Small intestine (tissue), 7 donors: ENCODE measurements around the gene MRPL54. TPM values are rescaled to one million over a fixed set of nuclear protein-coding genes. Genes with fewer than 3 reads are reported as not detected.

Experiments
- DNase-seq, 2 donors: peaks; one replicate each; pipeline versions ENCODE4 v3.0.0 to v3.0.0-alpha.2; 2013
- FAIRE-seq: peaks from 2 replicates; lab custom pipeline; 2012; peaks lifted over from hg19 to GRCh38; lab: Jason Lieb, UNC
- H3K27ac ChIP-seq, 3 donors: one replicate each; pipeline ENCODE4 v1.5.1; 2013; ENCODE audit warnings: low read length in 2 of 3, mild to moderate bottlenecking in 2 of 3, control low read depth in 1 of 3, inconsistent platforms in 1 of 3, low read depth in 1 of 3, moderate library complexity in 1 of 3
- H3K27me3 ChIP-seq, 3 donors: one replicate each; pipeline ENCODE4 v1.6.1; 2013; ENCODE audit warnings: low read length in 3 of 3, inconsistent platforms in 1 of 3; ENCODE audit not compliant: control insufficient read depth in 3 of 3, insufficient read depth in 3 of 3
- H3K36me3 ChIP-seq, 3 donors: one replicate each; pipeline ENCODE4 v1.6.1; 2013; ENCODE audit warnings: low read length in 3 of 3, inconsistent platforms in 1 of 3, low read depth in 1 of 3, mild to moderate bottlenecking in 1 of 3, moderate library complexity in 1 of 3; ENCODE audit not compliant: control insufficient read depth in 3 of 3, insufficient read depth in 2 of 3
- H3K4me1 ChIP-seq, 3 donors: one replicate each; pipeline ENCODE4 v1.6.1; 2013; ENCODE audit warnings: low read length in 2 of 3, inconsistent platforms in 1 of 3, low read depth in 1 of 3, mild to moderate bottlenecking in 1 of 3, moderate library complexity in 1 of 3; ENCODE audit not compliant: control insufficient read depth in 3 of 3, insufficient read depth in 2 of 3
- H3K4me3 ChIP-seq, 3 donors: one replicate each; pipeline ENCODE4 v1.5.1; 2013; ENCODE audit warnings: low read length in 3 of 3, control low read depth in 1 of 3, inconsistent platforms in 1 of 3, low read depth in 1 of 3, mild to moderate bottlenecking in 1 of 3, moderate library complexity in 1 of 3
- H3K9me3 ChIP-seq, 2 donors: one replicate each; pipeline ENCODE4 v1.6.1; 2013; ENCODE audit warnings: low read depth in 1 of 2, low read length in 1 of 2; ENCODE audit not compliant: control insufficient read depth in 2 of 2, insufficient read depth in 1 of 2
- WGBS, 3 donors: extraction: QIAGEN DNeasy Blood & Tissue Kit; methylation state at CpG; one replicate each; pipeline ENCODE4 v1.1.7; 2013; 5-methylcytosine and 5-hydroxymethylcytosine counted together
- polyA plus RNA-seq, 4 donors: library from polyadenylated mRNA; stranded (reverse) in 3 of 4; unstranded in 1 of 4; fragments of 200-250 nt in 3 of 4; fragments of 120-200 nt in 1 of 4; gene quantifications; one replicate each; pipeline versions ENCODE4 v1.2.1 to v1.2.3, GENCODE V29; 2013
- donor health status: healthy with polysubstance abuse.
- donor health status: control.
- donor health status: control.
- donor health status: Bipolar disorder and iron deficiency.
- donor health status: healthy.

The MRPL54 gene
- polyA plus RNA-seq, 4 donors = 54.1 to 170 (median 125) TPM

DNA sequence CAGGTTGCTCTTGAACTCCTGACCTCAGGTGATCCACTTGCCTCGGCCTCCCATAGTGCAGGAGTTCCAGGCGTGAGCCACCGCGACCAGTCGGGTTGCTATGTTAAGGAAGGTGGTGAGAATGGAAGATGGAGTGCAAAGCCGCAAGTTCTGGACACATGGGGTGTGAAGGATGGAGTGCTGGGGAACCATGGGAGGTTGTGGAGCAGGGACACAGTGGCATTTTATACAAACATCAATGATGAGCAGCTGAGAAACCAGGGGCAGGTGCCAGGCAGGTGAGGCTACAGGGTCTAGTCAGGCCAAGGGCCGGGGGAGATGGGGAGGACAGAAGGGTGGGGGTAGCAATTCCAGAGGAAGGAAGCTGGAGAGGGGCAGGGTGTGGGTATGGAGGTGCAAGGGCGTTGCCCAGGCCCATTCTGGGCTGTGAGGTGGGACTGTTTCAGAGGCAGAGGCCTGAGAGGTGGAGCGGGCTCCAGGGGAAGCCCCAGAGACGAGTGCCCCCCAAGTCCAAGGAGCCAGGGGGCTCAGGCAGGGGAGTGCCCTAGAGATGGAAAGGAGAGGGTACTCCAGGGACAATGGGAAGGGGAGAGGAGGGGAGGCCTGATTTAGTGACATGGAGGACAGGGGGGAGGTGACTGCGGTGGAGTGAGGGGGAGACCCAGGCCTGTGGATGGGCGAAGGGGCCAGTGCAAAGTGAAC, 11.5 kb downstream of the MRPL54 start:
- no peak overlapping the region for H3K4me3 ChIP-seq
- no peaks in the 10 kb centered on the region for H3K27me3 ChIP-seq
- WGBS, 3 donors = 76 to 85% (median 82%) methylated on average over 11 to 12 of the region's 12 CpGs
- no peak overlapping the region for H3K27ac ChIP-seq
- no peaks in the 10 kb centered on the region for H3K9me3 ChIP-seq
- no peaks in the 10 kb centered on the region for H3K4me1 ChIP-seq
- no peak for DNase-seq
- FAIRE-seq = no peak
- peaks cover 0 to 5% (median 0%) of the 10 kb centered on the region in 3 donors for H3K36me3 ChIP-seq

- 65 to 72% (median 71%) methylated on average over 24 to 25 of the region's 25 CpGs for WGBS, 3 donors
- DNase-seq = no peak
- Histone ChIP-seq H3K36me3 (peaks cover 0 to 2% (median 0%) of the 10 kb centered on the region in 3 donors), H3K27me3 (no peaks in the 10 kb centered on the region), H3K27ac (no peak overlapping the region), H3K4me3 (no peak overlapping the region), H3K4me1 (no peaks in the 10 kb centered on the region), H3K9me3 (no peaks in the 10 kb centered on the region)
- no peak for FAIRE-seq
Observed at GRCh38 chr19:3774621-3775373, 12.3 kb downstream of the MRPL54 start.

- no peak overlapping the region for H3K4me3 ChIP-seq
- FAIRE-seq (no peak), DNase-seq (no peak)
Observed at GRCh38 chr19:3775374-3775711, 12.9 kb downstream of the MRPL54 start.

DNA sequence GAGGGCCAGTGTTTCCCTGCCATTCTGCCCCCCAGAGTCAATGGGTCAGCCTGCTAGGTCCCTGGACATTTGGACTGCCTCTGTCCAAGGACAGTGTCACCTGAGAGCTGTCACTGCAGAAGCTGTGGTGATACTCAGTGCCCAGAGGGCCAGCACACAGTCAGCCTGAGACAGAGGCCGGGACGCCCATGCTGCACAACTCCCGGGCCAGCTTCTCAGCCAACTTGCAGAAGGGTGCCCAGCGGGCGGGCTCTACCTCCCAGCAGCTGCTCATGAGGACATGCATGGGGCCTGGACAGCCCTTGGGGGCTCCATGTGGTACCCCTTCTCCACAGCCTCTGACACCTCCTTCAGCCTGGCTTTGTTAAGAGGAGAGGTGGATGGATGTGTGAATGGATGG, 13.3 kb downstream of the MRPL54 start:
- H3K27ac ChIP-seq = no peak overlapping the region
- WGBS, 3 donors = 83 to 91% (median 90%) methylated on average over 5 of the region's 5 CpGs

More at GRCh38 chr19:3775374-3775711, 12.9 kb downstream of the MRPL54 start:
- Histone ChIP-seq H3K27me3 (no peaks in the 10 kb centered on the region), H3K36me3 (no peaks in the 10 kb centered on the region), H3K27ac (no peak overlapping the region), H3K9me3 (no peaks in the 10 kb centered on the region), H3K4me1 (no peaks in the 10 kb centered on the region)
- 72 to 79% (median 75%) methylated on average over 2 of the region's 2 CpGs for WGBS, 3 donors

DNA sequence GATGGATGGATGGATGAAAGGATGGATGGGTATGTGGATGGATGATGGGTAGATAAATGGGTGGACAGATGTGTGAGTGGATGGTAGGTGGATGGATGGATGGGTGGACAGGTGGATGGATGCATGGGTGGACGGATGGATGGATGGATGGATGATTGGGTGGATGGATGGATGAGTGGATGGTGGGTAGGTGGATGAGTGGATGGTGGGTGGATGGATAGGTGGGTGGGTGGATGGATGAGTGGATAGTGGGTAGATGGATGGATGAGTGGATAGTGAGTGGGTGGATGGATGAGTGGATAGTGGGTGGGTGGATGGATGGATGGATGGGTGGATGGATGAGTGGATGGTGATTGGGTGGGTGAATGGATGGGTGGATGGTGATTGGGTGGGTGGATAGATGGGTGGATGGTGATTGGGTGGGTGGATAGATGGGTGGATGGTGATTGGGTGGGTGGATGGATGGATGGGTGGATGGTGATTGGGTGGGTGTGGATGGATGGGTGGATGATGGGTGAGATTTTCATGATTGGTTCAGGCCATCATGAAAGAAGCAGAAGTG, 14.1 kb downstream of the MRPL54 start:
- Histone ChIP-seq H3K36me3 (no peaks in the 10 kb centered on the region), H3K27ac (no peak overlapping the region), H3K9me3 (peaks cover 0 to 10% of the 10 kb centered on the region in 2 donors), H3K4me1 (no peaks in the 10 kb centered on the region), H3K27me3 (no peaks in the 10 kb centered on the region), H3K4me3 (no peak overlapping the region)
- 81 to 100% (median 94%) methylated on average over 1 of the region's 1 CpG for WGBS, 3 donors
- no peak for DNase-seq
- FAIRE-seq = no peak

More for the DNA sequence above, 13.3 kb downstream of the MRPL54 start:
- DNase-seq (no peak), FAIRE-seq (no peak)
- Histone ChIP-seq H3K27me3 (no peaks in the 10 kb centered on the region), H3K9me3 (peaks cover 0 to 3% of the 10 kb centered on the region in 2 donors), H3K4me3 (no peak overlapping the region), H3K36me3 (no peaks in the 10 kb centered on the region), H3K4me1 (no peaks in the 10 kb centered on the region)

DNA sequence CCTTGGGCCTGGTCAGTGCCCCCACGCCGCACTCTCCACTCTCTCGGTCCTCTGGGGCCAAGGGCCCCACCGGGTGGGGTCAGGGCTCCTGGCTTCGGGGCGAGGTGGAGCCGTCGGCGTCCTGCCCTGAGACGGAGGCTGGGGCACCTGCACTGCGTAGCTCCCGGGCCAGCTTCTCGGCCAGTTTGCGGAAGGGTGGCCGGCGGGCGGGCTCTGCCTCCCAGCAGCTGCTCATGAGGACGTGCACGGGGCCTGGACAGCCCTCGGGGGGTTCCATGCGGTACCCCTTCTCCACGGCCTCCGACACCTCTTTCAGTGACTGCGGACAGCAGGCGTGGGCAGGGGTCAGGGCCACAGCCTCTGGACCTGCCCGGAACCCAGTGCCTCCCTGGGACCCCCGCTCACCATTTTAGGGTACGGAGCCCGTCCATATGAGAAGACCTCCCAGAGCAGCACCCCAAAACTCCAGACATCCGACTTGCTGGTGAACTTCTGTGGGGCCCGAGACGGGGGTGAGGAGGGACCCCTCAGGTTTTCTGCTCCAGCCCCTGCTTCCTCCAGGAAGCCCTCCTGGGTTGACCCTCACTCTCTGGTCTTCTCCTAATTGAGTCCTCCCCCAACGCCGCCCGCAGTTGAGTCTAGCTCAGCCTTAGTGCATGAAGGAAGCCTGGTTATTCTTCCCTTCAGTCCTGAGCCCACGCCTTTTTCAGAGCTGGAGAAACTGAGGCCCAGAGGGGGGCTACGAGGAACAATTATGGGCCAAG, 15.8 kb downstream of the MRPL54 start:
- H3K27ac ChIP-seq = no peak overlapping the region
- WGBS, 3 donors = 72 to 89% (median 85%) methylated on average over 28 to 37 of the region's 37 CpGs
- no peaks in the 10 kb centered on the region for H3K27me3 ChIP-seq
- DNase-seq (no peak), FAIRE-seq (no peak)
- H3K9me3 ChIP-seq = peaks cover 0 to 22% of the 10 kb centered on the region in 2 donors
- H3K4me3 ChIP-seq = no peak overlapping the region
- H3K4me1 ChIP-seq = no peaks in the 10 kb centered on the region
- no peaks in the 10 kb centered on the region for H3K36me3 ChIP-seq

DNA sequence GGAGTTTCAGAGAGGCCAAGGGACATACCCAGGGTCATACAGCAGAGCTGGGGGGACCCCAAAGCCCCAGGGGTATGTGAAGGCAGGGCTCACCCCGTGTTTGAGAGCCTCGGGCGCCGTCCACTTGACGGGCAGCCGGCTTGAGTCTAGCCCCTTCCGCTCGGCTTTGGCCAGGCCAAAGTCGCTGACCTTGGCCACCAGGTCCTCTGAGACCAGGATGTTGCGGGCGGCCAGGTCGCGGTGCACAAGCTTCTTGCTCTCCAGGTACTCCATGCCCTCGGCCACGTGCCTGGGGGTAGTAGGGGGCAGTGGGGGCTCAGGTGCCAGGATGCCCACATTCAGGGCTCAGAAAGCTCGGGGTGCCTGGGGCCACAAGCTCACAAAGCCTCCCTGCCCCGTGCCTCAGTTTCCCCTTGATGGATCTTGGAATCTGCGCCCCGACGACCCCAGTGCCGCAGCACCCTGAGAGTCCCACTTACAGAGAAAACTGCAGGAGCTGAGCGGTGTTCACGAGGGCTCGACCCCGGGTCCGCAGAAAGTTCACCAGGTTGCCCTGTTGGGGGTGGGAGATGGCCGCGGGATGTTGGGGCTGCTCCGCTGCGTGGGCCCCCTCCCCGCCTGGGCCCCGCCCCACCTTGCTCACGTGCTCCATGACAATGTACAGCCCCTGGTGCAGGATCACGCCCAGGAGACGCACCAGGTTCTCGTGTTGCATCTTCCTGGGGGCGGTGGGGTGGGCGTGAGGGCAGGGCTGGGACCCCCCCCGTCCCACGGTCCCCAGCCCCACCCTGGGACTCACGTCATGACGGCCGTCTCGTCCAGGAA, 16.6 kb downstream of the MRPL54 start:
- H3K4me3 ChIP-seq = no peak overlapping the region
- WGBS, 3 donors = 63 to 74% (median 67%) methylated on average over 35 to 44 of the region's 44 CpGs
- FAIRE-seq (no peak), DNase-seq (no peak)
- H3K27me3 ChIP-seq = peaks cover 0 to 2% (median 0%) of the 10 kb centered on the region in 3 donors
- peaks cover 0 to 22% of the 10 kb centered on the region in 2 donors for H3K9me3 ChIP-seq
- no peaks in the 10 kb centered on the region for H3K36me3 ChIP-seq
- H3K27ac ChIP-seq = no peak overlapping the region
- H3K4me1 ChIP-seq = no peaks in the 10 kb centered on the region
